Hair follicle dermal papilla cell (primary cell): ENCODE data around the gene SNRPD2. TPM values are rescaled to one million over a fixed set of nuclear protein-coding genes. Genes with fewer than 3 reads are reported as not detected.

Source experiments
- small RNA-seq: library from RNA; depleted of rRNA; stranded (forward); fragments of <200 nt; gene quantifications from one replicate; pipeline ENCODE3, GENCODE V24; 2012
- total RNA-seq: library from RNA; depleted of rRNA; stranded (reverse); fragments of >200 nt; gene quantifications from 2 replicates; pipeline ENCODE4 v1.2.3, GENCODE V29; 2012

SNRPD2 gene
- 116 and 182 TPM in 2 replicates for total RNA-seq

DNA sequence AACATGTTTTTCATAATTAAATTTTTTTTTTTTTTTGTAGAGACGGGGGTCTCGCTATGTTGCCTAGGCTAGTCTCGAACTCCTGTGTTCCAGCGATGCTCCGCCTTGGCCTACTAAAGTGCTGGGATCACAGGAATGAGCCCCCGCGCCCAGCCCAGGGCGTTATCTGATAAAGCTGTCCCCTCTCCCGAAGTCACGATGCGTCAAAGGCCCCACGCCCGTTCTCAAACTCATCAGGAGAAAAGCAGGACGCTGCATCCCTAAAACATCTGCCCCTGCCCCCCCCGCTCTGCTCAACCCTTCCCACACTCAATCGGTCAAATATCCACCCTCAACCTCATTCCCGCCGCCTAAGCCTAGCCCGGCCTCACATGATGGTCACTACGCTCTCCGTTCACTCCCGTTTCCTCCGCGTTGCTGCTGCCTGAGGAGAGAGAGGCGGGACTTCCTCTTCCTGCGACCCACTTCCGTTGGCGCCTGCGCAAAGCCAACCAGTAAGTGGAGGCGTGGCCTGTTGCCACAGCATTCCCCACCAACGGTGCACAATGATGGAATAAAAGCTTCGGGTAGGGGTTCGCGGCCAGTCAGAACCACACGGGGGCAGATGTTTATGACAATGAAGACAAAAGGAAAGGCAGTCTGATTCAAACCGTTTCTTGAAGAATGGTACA, at the start of gene SNRPD2:
Gene SNRPD2 (minus strand): TSS at position 438 of the 671 bp plus-strand sequence. CDS start 65 bp downstream, at position 373.

GRCh38 chr19:45733160-45733810, 41.5 kb upstream of the SNRPD2 start, which contains the start of gene MEIOSIN:
MEIOSIN (plus strand) TSS chr19:45733439; CDS start chr19:45735377, 1,938 bp downstream.

DNA sequence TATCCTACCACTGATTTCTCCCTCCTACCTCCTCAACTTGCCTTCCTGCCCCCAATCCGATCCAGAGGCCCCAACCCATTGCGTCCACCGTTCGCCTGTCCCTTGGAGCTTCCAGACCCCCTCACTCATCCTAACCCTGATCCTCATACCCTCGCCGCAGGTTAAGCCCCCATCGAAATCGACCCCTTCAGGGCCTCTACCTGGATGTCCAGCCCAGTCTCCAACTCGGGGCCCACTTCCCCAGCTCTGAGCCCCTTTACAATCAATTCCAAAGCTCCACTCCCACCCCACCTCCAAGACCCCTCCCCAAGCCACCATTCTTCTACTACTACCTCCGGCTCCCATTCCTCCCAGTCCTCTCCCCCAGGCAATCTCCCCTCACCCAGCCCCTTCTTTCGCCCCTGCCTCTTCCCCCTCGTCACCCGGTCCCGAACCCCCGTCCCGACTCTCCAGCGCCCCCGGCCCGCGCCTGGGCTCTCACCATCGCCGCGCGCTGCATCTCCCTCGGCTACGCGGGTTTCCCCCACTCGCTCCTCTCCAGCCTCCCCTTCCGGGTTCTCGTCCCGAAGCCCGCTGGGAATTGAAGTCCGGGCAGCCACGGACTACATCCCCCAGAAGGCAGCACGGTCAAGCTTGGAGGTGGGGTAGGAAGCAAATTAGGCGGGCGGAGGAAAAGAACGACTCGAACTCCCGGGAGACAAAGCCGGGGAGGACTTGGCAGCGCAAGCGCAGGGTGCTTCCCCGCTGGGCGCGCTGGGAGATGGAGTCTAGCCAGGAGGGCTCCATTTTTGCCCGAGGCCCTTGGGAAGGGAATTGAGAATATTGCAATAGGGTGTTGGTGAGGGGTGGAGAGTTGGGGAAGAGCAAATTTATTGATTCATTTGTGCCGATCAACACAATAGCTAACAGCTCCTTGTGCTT, 38.9 kb upstream of the SNRPD2 start, which contains the start of gene FBXO46:
Gene FBXO46 (minus strand): TSS at position 529 of the 921 bp plus-strand sequence. CDS start 17,401 bp downstream, outside the sequence.

DNA sequence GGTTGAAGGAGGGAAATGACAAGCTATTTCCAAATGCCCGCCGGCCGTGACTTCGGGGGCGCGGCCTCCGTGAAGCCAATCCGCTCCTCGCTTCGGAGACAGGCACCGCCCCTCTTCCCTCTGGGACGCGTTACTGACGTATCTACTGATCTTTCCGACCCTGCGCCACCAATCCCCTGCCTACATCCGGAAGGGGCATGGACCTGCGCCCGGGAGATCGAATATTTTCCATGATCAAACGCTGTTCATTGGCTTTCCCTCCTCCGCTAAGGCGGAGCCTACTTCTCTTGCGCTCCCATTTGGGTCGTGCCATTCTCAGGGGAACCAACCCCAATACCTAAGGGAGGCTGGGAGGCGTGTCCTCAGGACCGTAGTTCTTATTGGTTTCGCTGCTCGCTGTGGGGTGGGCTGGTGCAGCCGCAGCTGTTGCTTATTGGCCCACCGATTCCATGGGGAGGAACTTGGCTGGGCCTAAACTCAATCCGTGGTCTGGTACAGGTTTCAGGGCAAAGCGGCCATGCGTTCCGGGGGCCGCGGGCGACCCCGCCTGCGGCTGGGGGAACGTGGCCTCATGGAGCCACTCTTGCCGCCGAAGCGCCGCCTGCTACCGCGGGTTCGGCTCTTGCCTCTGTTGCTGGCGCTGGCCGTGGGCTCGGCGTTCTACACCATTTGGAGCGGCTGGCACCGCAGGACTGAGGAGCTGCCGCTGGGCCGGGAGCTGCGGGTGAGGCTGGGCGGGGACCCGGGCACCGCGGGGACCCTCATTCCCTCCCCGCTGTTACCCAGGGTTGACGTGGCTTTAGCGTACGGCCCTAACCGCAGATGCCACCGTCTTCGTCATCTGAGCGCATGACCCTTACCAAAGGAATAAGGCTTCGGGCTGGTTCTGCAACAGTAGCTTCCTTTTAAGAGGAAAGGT, 693 bp upstream of the SNRPD2 start, which contains the start of gene QPCTL:
Gene QPCTL (plus strand): TSS at position 480 of the 919 bp plus-strand sequence. CDS start 38 bp downstream, at position 518.

GRCh38 chr19:45667620-45668341, 24.0 kb downstream of the SNRPD2 start, which contains the start of gene GIPR:
GIPR (plus strand) TSS chr19:45668221; CDS start chr19:45669521, 1,300 bp downstream.

DNA sequence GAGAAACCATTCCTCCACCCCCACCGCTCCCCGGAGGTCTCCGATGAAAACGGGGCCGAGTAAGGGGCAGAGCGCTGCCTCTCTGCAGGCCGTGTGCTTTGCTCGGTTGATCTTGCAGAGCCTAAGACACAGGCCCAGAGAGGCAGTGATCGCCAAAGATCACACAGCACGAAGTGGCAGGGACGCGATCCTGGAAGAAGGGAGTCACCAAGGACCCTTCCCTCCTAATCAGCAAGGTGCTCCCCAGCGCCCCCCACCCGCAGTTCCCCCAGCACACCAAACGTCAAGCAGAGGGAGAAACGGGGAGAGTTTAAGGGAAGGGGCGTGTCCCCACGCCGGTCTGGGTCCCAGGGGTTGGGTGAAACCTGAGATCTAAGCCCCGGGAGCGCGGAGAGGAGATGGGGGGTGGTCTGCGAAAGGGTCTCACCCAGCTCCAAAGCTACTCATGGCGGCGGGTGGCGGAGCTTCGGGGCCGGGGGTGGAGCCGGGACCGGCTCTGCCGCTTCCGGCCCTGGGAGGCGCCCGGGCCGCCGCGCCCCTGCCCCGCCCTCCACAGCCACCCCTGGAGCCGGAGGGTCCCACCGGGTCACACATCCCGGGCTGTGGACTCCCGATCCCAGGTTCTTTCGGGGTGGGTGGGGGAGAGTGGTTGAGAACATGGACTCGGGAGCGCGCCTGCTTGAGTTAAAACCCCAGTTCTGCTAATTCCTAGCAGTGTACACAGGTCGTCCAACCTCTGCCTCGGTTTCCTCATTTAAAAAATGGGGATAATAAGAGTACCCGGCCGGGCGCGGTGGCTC, 52.6 kb downstream of the SNRPD2 start, which contains the start of gene EML2:
Gene EML2 (minus strand): TSS at position 468 of the 800 bp plus-strand sequence. CDS start 21 bp downstream, at position 447.

Small RNAs within 50 kb of the gene (small RNA-seq; reads per million reads assigned to genes)
- gene MIR642A (3.7 reads per million, percentile 70 among the genes with 10 or more reads in this experiment), gene RN7SL836P (not detected)

Other genes starting within 250 kb of the SNRPD2 start
- gene FOSB, start 224.0 kb downstream of the SNRPD2 start, total RNA-seq, result 1.3 and 2.9 TPM in 2 replicates
- gene RTN2, start 194.9 kb downstream of the SNRPD2 start, total RNA-seq, result 11.0 and 16.0 TPM in 2 replicates
- 0.61 and 1.8 TPM in 2 replicates for gene PPM1N, start 193.5 kb downstream of the SNRPD2 start, total RNA-seq
- gene VASP, start 184.5 kb downstream of the SNRPD2 start, total RNA-seq, result 116 and 135 TPM in 2 replicates
- gene OPA3, start 107.2 kb downstream of the SNRPD2 start, total RNA-seq, result 12.0 and 16.3 TPM in 2 replicates
- not detected in 2 replicates for gene GPR4, start 89.7 kb downstream of the SNRPD2 start, total RNA-seq
- 25.2 and 27.0 TPM in 2 replicates for gene EML2, start 52.6 kb downstream of the SNRPD2 start, total RNA-seq
- gene GIPR, start 23.7 kb downstream of the SNRPD2 start, total RNA-seq, result 0.49 TPM in 1 of 2 replicates, not detected in the other
- 21.7 and 23.0 TPM in 2 replicates for gene QPCTL, start 713 bp upstream of the SNRPD2 start, total RNA-seq
- 8.8 and 9.7 TPM in 2 replicates for gene FBXO46, start 38.9 kb upstream of the SNRPD2 start, total RNA-seq
- gene MEIOSIN, start 41.5 kb upstream of the SNRPD2 start, total RNA-seq, result not detected in 2 replicates
- gene SIX5, start 77.3 kb upstream of the SNRPD2 start, total RNA-seq, result 15.3 and 17.2 TPM in 2 replicates
- 115 and 129 TPM in 2 replicates for gene DMPK, start 90.5 kb upstream of the SNRPD2 start, total RNA-seq
- gene DMWD, start 100.9 kb upstream of the SNRPD2 start, total RNA-seq, result 67.4 and 90.9 TPM in 2 replicates
- 0.16 and 0.24 TPM in 2 replicates for gene RSPH6A, start 123.4 kb upstream of the SNRPD2 start, total RNA-seq
- 42.0 and 44.0 TPM in 2 replicates for gene SYMPK, start 171.2 kb upstream of the SNRPD2 start, total RNA-seq
- gene FOXA3, start 172.4 kb upstream of the SNRPD2 start, total RNA-seq, result not detected in 2 replicates
- gene IRF2BP1, start 194.2 kb upstream of the SNRPD2 start, total RNA-seq, result 41.0 and 44.3 TPM in 2 replicates
- 1.6 and 2.4 TPM in 2 replicates for gene MYPOP, start 210.7 kb upstream of the SNRPD2 start, total RNA-seq
- not detected in 2 replicates for gene NANOS2, start 222.8 kb upstream of the SNRPD2 start, total RNA-seq